HL-60 (cell line): ENCODE data around the gene FAM9A.

ENCODE experiments used
- DNase-seq, 2 experiments: peaks; one replicate each; pipeline ENCODE4 v3.0.0-alpha.2; 2010 to 2020; ENCODE audit warnings: low read depth in 1 of 2, low spot score in 1 of 2
- H3K27ac ChIP-seq: fragments of 250-450 bp; sonication (Bioruptor Pico); replicated peaks from 2 replicates; pipeline ENCODE4 v1.5.1; 2020; ENCODE audit warnings: mild to moderate bottlenecking, moderate library complexity
- H3K27me3 ChIP-seq: fragments of 250-450 bp; sonication (Bioruptor Pico); 2 replicates; pipeline ENCODE4 v1.5.1; 2021; ENCODE audit warnings: mild to moderate bottlenecking, moderate library complexity; ENCODE audit not compliant: insufficient read depth, poor library complexity, severe bottlenecking
- H3K4me3 ChIP-seq: replicated peaks from 2 replicates; pipeline ENCODE4 v1.5.1; 2011; ENCODE audit warnings: mild to moderate bottlenecking, control low read depth, low read length; ENCODE audit not compliant: insufficient read depth
- GABPA ChIP-seq: IDR thresholded peaks from 2 replicates; pipeline ENCODE4 v1.6.1; 2012; ENCODE audit warnings: low read depth
- POLR2AphosphoS5 ChIP-seq: IDR thresholded peaks from 2 replicates; pipeline ENCODE4 v1.6.1; 2012; ENCODE audit warnings: low read depth
- SPI1 ChIP-seq: IDR thresholded peaks from 2 replicates; pipeline ENCODE4 v1.6.1; 2012; ENCODE audit warnings: low read depth, mild to moderate bottlenecking, borderline replicate concordance
- TF ChIP-seq, protein P1 (sequence below): IDR thresholded peaks from 2 replicates; pipeline ENCODE4 v1.6.1; 2012; ENCODE audit warnings: low read depth; ENCODE audit not compliant: insufficient replicate concordance
- TF ChIP-seq, protein P2 (sequence below): IDR thresholded peaks from one replicate; pipeline ENCODE4 v1.5.1; 2011; ENCODE audit warnings: low read length, control low read depth, inconsistent platforms; ENCODE audit not compliant: insufficient read depth

Gene FAM9A

DNA sequence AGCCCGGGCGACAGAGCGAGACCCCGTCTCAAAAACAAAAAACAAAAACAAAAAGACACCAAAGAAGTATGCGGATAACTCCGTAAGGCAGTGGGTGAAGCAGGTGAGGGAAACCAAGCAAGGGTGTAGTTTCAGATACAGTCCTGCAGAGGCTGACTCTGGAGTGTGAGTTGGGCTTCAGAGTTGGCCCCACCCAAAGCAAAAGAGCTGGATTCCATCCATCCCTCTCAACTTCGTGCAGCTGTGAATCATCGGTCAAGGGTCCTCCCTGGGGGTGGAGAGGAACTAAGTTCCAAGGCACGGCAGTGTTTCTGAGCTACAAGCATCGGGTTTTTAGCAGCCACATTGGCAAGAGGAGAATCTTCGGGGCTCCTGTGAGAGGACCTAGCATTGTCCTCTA lies 43.9 kb upstream of the FAM9A start:
- H3K27ac ChIP-seq = no peak overlapping the region
- TF ChIP-seq, protein P1, sequence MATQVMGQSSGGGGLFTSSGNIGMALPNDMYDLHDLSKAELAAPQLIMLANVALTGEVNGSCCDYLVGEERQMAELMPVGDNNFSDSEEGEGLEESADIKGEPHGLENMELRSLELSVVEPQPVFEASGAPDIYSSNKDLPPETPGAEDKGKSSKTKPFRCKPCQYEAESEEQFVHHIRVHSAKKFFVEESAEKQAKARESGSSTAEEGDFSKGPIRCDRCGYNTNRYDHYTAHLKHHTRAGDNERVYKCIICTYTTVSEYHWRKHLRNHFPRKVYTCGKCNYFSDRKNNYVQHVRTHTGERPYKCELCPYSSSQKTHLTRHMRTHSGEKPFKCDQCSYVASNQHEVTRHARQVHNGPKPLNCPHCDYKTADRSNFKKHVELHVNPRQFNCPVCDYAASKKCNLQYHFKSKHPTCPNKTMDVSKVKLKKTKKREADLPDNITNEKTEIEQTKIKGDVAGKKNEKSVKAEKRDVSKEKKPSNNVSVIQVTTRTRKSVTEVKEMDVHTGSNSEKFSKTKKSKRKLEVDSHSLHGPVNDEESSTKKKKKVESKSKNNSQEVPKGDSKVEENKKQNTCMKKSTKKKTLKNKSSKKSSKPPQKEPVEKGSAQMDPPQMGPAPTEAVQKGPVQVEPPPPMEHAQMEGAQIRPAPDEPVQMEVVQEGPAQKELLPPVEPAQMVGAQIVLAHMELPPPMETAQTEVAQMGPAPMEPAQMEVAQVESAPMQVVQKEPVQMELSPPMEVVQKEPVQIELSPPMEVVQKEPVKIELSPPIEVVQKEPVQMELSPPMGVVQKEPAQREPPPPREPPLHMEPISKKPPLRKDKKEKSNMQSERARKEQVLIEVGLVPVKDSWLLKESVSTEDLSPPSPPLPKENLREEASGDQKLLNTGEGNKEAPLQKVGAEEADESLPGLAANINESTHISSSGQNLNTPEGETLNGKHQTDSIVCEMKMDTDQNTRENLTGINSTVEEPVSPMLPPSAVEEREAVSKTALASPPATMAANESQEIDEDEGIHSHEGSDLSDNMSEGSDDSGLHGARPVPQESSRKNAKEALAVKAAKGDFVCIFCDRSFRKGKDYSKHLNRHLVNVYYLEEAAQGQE = no peak
- TF ChIP-seq POLR2AphosphoS5 (no peak), GABPA (no peak), SPI1 (no peak)
- TF ChIP-seq, protein P2, sequence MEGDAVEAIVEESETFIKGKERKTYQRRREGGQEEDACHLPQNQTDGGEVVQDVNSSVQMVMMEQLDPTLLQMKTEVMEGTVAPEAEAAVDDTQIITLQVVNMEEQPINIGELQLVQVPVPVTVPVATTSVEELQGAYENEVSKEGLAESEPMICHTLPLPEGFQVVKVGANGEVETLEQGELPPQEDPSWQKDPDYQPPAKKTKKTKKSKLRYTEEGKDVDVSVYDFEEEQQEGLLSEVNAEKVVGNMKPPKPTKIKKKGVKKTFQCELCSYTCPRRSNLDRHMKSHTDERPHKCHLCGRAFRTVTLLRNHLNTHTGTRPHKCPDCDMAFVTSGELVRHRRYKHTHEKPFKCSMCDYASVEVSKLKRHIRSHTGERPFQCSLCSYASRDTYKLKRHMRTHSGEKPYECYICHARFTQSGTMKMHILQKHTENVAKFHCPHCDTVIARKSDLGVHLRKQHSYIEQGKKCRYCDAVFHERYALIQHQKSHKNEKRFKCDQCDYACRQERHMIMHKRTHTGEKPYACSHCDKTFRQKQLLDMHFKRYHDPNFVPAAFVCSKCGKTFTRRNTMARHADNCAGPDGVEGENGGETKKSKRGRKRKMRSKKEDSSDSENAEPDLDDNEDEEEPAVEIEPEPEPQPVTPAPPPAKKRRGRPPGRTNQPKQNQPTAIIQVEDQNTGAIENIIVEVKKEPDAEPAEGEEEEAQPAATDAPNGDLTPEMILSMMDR = no peak
- DNase-seq = no peak
- peaks cover 4% of the 10 kb centered on the region for H3K27me3 ChIP-seq
- H3K4me3 ChIP-seq = no peak overlapping the region

DNA sequence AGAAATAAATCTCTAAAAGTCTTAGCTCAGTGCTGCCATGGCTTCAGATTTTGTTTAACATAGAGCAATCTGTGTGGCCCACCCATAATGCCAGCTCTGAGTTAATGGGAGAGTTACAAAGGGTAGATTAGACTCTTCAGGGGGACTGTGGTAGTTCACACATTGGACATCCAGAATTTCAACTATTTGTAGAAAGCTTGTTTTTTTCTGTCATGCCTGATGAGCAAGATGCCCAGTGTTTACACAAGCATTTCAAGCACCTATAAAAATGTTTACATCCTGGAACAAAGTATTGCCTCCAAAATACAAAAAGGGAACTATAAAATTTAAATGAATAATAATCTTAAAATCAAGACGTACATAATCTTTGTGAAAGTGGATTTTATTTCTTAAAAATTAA lies 43.0 kb upstream of the FAM9A start:
- TF ChIP-seq, protein P1 = no peak
- TF ChIP-seq GABPA (no peak), POLR2AphosphoS5 (no peak), SPI1 (no peak)
- TF ChIP-seq, protein P2 = no peak
- H3K4me3 ChIP-seq = no peak overlapping the region
- DNase-seq = no peak
- no peak overlapping the region for H3K27ac ChIP-seq
- peaks cover 4% of the 10 kb centered on the region for H3K27me3 ChIP-seq

DNA sequence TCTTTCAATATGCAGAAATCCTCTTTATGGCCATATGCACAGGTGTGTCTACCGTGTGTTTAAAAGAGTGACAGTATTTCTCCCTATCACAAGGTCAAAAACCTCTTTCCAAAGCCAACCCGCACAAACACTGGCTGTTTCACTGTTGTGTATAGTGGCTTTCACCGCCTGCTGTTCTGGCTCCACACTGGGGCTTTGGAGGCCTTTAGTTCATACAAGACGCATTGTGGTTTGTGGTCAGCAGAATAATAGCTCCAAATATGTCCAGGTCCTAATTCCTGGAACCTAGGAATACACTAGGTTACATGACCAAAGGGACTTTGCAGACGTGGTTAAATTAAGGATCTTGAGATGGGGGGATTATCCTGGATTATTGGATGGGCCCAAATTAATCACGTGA lies 40.7 kb upstream of the FAM9A start:
- TF ChIP-seq, protein P2 = no peak
- TF ChIP-seq GABPA = no peak
- no peak for TF ChIP-seq POLR2AphosphoS5
- TF ChIP-seq, protein P1 = no peak
- no peak for TF ChIP-seq SPI1
- Histone ChIP-seq H3K27ac (no peak overlapping the region), H3K4me3 (no peak overlapping the region), H3K27me3 (peaks cover 4% of the 10 kb centered on the region)
- DNase-seq = no peak
